GM19395 (cell line): ENCODE measurements around the gene EXOC3L1.

Experiments used
- ATAC-seq: cut with Tn5 transposase; IDR thresholded peaks from one replicate; pipeline ENCODE4 v1.9.1; 2021; ENCODE audit warnings: mild to moderate bottlenecking, moderate library complexity; ENCODE audit not compliant: unreplicated experiment

The EXOC3L1 gene

GRCh38 chr16:67216612-67217490, 26.9 kb upstream of the EXOC3L1 start:
- no peak for ATAC-seq

- no peak for ATAC-seq
Observed at GRCh38 chr16:67215706-67216105, 25.8 kb upstream of the EXOC3L1 start.

DNA sequence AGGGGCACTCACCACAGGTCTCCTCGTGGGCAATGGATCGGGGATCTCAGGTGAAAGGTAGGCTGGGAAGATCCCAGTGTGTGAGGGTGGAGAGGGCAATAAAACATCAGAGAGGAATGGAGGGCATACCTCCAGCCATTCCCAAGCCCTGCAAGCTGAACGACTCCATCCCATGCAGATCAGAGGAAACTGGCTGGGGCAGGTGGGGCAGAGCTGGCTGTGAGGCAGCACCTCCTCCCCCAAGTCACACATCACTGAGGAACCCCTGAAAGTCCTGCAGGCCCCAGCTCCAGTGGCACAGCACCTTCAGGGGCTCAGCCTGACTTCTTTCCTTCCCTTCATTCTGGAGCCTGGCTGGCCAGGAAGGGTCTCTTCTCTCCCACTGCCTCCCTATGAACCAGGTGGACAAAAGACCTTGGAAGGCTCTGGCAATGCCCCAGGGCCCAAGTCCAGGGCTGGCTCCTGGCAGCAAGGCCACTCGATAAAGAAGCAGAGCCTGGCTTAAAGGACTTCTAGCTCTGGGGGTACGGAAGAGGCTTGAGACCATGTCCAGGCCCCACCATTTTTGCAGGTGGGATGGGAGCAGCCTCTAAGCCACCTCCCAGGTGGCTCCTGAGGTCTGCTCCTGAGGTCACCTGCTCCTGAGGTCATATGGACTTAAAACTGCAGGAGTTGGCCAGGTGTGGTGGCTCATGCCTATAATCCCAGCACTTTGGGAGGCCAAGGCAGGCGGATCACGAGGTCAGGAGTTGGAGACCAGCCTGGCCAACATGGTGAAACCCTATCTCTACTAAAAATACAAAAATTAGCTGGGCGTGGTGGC, 23.5 kb upstream of the EXOC3L1 start:
- ATAC-seq = no peak

- ATAC-seq = no peak
Observed at GRCh38 chr16:67212766-67213165, 22.8 kb upstream of the EXOC3L1 start.

GRCh38 chr16:67211674-67212073, 21.7 kb upstream of the EXOC3L1 start:
- ATAC-seq = no peak

- ATAC-seq = no peak
Observed at GRCh38 chr16:67210069-67210937, 20.4 kb upstream of the EXOC3L1 start.

DNA sequence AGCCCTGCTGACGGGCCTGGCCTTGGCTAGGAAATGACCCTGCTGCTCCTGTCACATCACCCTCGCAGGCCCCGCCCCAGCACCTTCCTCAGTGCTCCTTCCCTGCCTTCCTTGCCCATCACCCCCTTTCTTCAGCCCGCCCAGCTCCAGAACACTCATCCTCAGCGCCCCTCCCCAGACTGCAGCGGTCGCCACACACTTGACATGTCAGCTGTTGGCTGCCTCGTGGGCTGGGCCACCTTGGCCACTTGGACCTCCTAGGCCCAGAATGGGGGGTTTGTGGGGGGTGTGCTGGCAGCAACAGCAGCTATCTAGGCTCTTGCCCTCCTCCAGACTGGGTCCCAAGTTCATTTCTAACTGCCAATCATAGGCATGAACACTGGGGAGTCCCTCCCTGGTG, 19.6 kb upstream of the EXOC3L1 start:
- ATAC-seq = no peak

DNA sequence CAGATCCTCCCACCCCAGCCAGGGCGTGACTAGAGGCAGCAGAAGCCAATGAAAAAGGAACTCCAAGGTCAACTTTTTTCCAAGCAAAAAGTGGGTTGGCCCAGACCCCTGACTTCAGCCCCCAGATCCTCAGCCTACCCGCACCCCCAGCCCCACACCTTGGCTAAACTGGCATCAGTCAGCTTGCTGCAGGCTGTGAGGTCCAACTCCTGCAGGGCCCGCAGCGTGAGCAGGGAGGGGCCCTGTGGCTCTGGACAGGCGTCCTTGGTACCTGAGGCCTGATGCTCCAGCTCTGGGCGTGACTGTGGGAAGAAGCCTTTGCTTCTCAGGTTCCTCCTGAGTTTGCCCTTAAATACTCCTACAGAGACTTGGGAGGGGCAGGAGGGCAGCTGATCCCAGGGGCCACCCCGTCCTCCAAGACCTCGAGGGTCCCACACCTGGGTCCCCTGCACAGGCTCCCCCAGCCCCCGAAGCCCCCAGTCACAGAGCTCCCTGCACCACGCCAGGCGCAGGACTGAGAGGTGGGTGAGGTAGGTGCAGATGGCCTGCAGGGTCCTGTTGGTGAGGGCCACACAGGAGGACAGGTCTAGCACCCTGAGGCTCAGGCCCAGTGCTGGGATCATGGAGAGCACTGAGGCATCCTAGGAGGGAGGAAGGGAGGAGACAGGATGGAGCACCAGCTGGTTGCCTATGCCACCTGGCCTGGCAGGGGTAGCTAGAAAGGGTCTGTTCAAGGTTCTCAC, 18.4 kb upstream of the EXOC3L1 start:
- ATAC-seq = no peak

GRCh38 chr16:67207249-67208091, 17.5 kb upstream of the EXOC3L1 start:
- ATAC-seq = no peak

- no peak for ATAC-seq
Observed at GRCh38 chr16:67206838-67207248, 16.9 kb upstream of the EXOC3L1 start.

GRCh38 chr16:67206129-67206837, 16.3 kb upstream of the EXOC3L1 start:
- no peak for ATAC-seq

- ATAC-seq = no peak
Observed at GRCh38 chr16:67204076-67204475, 14.1 kb upstream of the EXOC3L1 start.

GRCh38 chr16:67202956-67203493, 13.1 kb upstream of the EXOC3L1 start:
- no peak for ATAC-seq

- no peak for ATAC-seq
Observed at GRCh38 chr16:67202426-67202825, 12.5 kb upstream of the EXOC3L1 start.

DNA sequence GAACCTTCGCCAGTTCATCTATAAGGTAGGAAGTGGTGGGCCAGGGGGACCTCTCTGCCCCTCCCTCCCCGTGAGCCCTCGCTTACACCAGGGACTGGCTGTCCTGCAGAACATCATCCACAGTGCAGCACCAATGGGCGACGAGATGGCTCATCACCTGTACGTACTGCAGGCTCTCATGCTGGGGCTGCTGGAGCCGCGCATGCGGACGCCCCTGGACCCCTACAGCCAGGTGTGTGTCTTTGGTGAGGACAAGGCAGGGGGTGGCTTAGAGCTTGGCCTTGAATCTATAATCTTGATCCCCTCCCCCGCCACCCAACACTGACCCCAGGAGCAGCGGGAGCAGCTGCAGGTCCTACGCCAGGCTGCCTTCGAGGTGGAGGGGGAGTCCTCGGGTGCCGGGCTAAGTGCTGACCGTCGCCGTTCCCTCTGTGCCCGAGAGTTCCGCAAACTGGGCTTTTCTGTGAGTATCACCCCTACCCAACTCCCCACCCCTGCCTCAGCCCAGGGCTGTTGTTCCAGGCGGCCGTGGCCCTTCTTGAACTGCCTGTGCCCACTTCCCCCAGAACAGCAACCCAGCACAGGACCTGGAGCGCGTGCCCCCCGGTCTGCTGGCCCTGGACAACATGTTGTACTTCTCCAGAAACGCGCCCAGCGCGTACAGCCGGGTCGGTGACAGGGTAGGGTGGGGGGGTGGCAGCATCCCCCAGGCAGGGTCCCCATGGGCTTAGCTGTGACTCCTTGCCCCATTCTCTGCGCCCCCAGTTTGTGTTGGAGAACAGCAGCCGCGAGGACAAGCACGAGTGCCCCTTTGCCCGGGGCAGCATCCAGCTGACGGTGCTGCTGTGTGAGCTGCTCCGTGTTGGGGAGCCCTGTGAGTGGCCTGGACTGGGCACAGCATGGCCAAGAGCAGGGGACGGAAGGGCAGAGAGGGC, 11.7 kb upstream of the EXOC3L1 start:
- no peak for ATAC-seq

DNA sequence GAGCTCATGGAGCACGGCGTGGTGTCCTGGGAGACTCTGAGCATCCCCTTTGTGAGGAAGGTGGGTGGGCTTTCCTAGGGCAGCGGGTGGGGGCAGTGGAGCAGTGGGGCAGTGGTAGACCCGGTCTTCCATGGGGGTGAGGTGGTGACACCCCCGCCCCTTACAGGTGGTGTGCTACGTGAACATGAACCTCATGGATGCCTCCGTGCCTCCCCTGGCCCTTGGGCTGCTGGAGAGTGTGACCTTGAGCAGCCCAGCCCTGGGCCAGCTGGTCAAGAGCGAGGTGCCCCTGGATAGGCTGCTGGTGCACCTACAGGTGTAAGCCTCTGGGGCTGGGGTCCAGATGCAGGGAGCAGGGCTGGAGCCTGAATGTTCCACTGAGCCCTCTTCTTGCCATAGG, 10.6 kb upstream of the EXOC3L1 start:
- no peak for ATAC-seq

- no peak for ATAC-seq
Observed at GRCh38 chr16:67199808-67200198, 9.9 kb upstream of the EXOC3L1 start.
